ENCODE measurements around the gene CNN1. TPM values are rescaled to one million over a fixed set of nuclear protein-coding genes. Genes with fewer than 3 reads are reported as not detected.

CNN1 gene
- polyA plus RNA-seq, 2 of the 4 experiments (the other 2 are of a cell fraction), result 0.62 to 0.96 TPM

GRCh38 chr19:11547929-11548700, 9.5 kb downstream of the CNN1 start:
- Histone ChIP-seq H3K4me3 (no peak overlapping the region), H3K27ac (no peak overlapping the region), H3K4me1 (no peaks in the 10 kb centered on the region), H3K4me2 (no peak overlapping the region), H3K9me3 (no peaks in the 10 kb centered on the region)
- no peak for ATAC-seq
- no peak for DNase-seq (ENCODE audit: low read depth in 1 of 2, low spot score in 1 of 2)
- FAIRE-seq, result no peak
- 81% methylated on average over 14 of the region's 14 CpGs for whole genome bisulfite sequencing (ENCODE audit: missing lambda C conversion rate)
- TF ChIP-seq HOXA7 (CRISPR knock-in tag; IDR thresholded peaks at IDR 0.05), result no peak
- no peak for TF ChIP-seq NFE2L2 (conservative IDR thresholded peaks at IDR 0.05; ENCODE audit: low read length)
- no peak for TF ChIP-seq RAD21 (conservative IDR thresholded peaks at IDR 0.05 in 1 of 2, IDR thresholded peaks at IDR 0.05 in 1 of 2)
- TF ChIP-seq ESRRA (IDR thresholded peaks at IDR 0.05; ENCODE audit: borderline replicate concordance, low read length), result no peak
- no peak for TF ChIP-seq FOXS1 (CRISPR knock-in tag; IDR thresholded peaks at IDR 0.05)
- TF ChIP-seq HOXB13 (CRISPR knock-in tag; IDR thresholded peaks at IDR 0.05; ENCODE audit: low read depth), result no peak
- TF ChIP-seq E2F6 (IDR thresholded peaks at IDR 0.05; ENCODE audit: borderline replicate concordance, low read depth), result no peak
- TF ChIP-seq ZC3H11A (IDR thresholded peaks at IDR 0.05), result no peak
- no peak for TF ChIP-seq EHMT2 (IDR thresholded peaks at IDR 0.05; ENCODE audit: low read depth)
- no peak for TF ChIP-seq JUNB (IDR thresholded peaks at IDR 0.05)
- TF ChIP-seq MAX (IDR thresholded peaks at IDR 0.05), result no peak
- no peak for TF ChIP-seq NR3C1 (IDR thresholded peaks at IDR 0.05)
- TF ChIP-seq PBX3 (IDR thresholded peaks at IDR 0.05), result no peak
- no peak for TF ChIP-seq JUN (IDR thresholded peaks at IDR 0.05)
- TF ChIP-seq MAZ (IDR thresholded peaks at IDR 0.05; ENCODE audit: borderline replicate concordance, low read depth, low read length), result no peak
- no peak for TF ChIP-seq CHD2 (IDR thresholded peaks at IDR 0.05; ENCODE audit: low read length, partially characterized antibody)
- ChIA-PET POLR2A (no interaction called here), CTCF (interaction anchor here (1.4 to 1.9 kb wide), 2 partner anchors 12 kb away, joined by 5 to 7 read pairs; no protein-coding TSS in a partner anchor)

GRCh38 chr19:11549386-11549953, 10.8 kb downstream of the CNN1 start:
- POLR2A ChIA-PET, result no interaction called here
- no peak overlapping the region for H3K4me3 ChIP-seq
- H3K27ac ChIP-seq, result no peak overlapping the region
- FAIRE-seq (no peak), DNase-seq (ENCODE audit: low read depth in 1 of 2, low spot score in 1 of 2) (no peak), ATAC-seq (no peak)
- WGBS (ENCODE audit: missing lambda C conversion rate), result 100% methylated on average over 2 of the region's 24 CpGs
- H3K4me2 ChIP-seq, result no peak overlapping the region
- CTCF ChIA-PET, result interaction anchor here (1.9 kb wide), 1 partner anchor 13 kb away, joined by 7 read pairs; no protein-coding TSS in a partner anchor
- H3K4me1 ChIP-seq, result no peaks in the 10 kb centered on the region
- no peaks in the 10 kb centered on the region for H3K9me3 ChIP-seq
- TF ChIP-seq HMGXB4 (CRISPR knock-in tag; IDR thresholded peaks at IDR 0.05; ENCODE audit: borderline replicate concordance) (no peak), FOSB (CRISPR knock-in tag; IDR thresholded peaks at IDR 0.05) (no peak), CHD4 (IDR thresholded peaks at IDR 0.05; ENCODE audit: borderline replicate concordance) (no peak), JUNB (IDR thresholded peaks at IDR 0.05) (no peak), KDM1A (IDR thresholded peaks at IDR 0.05; ENCODE audit: low read depth) (no peak), USF2 (IDR thresholded peaks at IDR 0.05) (no peak), PBX3 (IDR thresholded peaks at IDR 0.05) (no peak), HEYL (CRISPR knock-in tag; IDR thresholded peaks at IDR 0.05) (no peak), ESRRA (IDR thresholded peaks at IDR 0.05; ENCODE audit: borderline replicate concordance, low read length) (no peak), NFE2L2 (conservative IDR thresholded peaks at IDR 0.05; ENCODE audit: low read length) (no peak), E2F6 (IDR thresholded peaks at IDR 0.05; ENCODE audit: borderline replicate concordance, low read depth) (no peak), FOSL2 (IDR thresholded peaks at IDR 0.05) (no peak), FOSL2 (CRISPR knock-in tag; IDR thresholded peaks at IDR 0.05) (no peak), TP53 (CRISPR knock-in tag; IDR thresholded peaks at IDR 0.05) (no peak), TFCP2L1 (CRISPR knock-in tag; IDR thresholded peaks at IDR 0.05) (no peak), ZC3H11A (IDR thresholded peaks at IDR 0.05) (no peak), RAD21 (conservative IDR thresholded peaks at IDR 0.05 in 1 of 2, IDR thresholded peaks at IDR 0.05 in 1 of 2) (no peak)

All from A549 (cell line).